Suprapubic skin (tissue), 3 donors: ENCODE results near the gene RIMBP2.

ENCODE experiments used
- CTCF ChIP-seq, 2 donors: fragments of 200-600 bp in 1 of 2; fragments of 450-650 bp in 1 of 2; sonication (generic) in 1 of 2; IDR thresholded peaks; one replicate each; pipeline ENCODE4 v1.5.1; 2016 to 2019; ENCODE audit warnings: antibody characterized with exemption in 2 of 2, mild to moderate bottlenecking in 1 of 2, moderate library complexity in 1 of 2
- EP300 ChIP-seq: sonication (generic); formaldehyde crosslinking; IDR thresholded peaks from one replicate; pipeline ENCODE4 v1.6.1; 2017; ENCODE audit warnings: antibody characterized with exemption
- POLR2A ChIP-seq, 2 donors: fragments of 450-650 bp; IDR thresholded peaks; one replicate each; pipeline ENCODE4 v1.6.1; 2017; ENCODE audit warnings: antibody characterized with exemption in 2 of 2, mild to moderate bottlenecking in 2 of 2, moderate library complexity in 2 of 2

DNA sequence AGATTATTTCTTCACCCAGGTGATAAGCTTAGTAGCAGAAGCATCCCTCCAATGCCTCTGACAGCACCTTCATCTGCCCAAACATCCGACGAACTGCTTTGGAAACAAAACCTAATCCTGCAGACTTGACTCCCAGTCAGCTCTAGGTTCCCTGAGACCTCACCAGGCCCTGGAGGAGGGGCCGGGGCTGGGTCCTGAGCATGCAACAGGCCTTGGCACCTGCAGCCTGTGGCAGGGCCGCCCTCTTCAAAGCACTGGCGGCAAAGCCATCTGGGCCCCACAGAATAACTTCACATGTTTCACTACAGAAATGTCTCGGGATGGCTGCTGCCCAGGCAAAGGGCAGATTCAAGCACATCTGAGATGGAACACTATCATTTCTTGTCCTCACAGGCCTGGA lies 245.1 kb downstream of the RIMBP2 start:
- TF ChIP-seq CTCF (IDR thresholded peaks at IDR 0.05) (no peak), EP300 (no peak), POLR2A (IDR thresholded peaks at IDR 0.05) (no peak)
